GM19328 (cell line): ENCODE data around the gene GRM1.
"Not testable (repeated sequence)": the region's sequence is repeated elsewhere in the genome, so short reads cannot be mapped to it uniquely, and the experiment has no call there.

Experiments used
- ATAC-seq: cut with Tn5 transposase; IDR thresholded peaks from one replicate; pipeline ENCODE4 v1.9.1; 2021; ENCODE audit warnings: mild to moderate bottlenecking, moderate library complexity; ENCODE audit not compliant: unreplicated experiment

The GRM1 gene

DNA sequence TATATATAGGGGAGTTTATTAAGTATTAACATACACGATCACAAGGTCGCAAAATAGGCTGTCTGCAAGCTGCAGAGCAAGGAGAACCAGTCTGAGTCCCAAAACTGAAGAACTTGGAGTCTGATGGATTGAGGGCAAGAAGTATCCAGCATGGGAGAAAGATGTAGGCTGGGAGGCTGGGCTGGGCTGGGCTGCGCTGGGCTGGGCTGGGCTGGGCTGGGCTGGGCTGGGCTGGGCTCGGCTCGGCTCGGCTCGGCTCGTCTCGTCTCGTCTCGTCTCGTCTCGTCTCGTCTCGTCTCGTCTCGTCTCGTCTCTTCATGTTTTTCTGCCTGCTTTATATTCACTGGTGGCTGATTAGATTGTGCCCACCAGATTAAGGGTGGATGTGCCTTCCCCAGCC, 238.6 kb downstream of the GRM1 start:
- no peak for ATAC-seq

GRCh38 chr6:146267946-146268345, 239.1 kb downstream of the GRM1 start:
- no peak for ATAC-seq

- ATAC-seq = no peak
These were observed 240.6 kb downstream of the GRM1 start for GRCh38 chr6:146269482-146269881.

GRCh38 chr6:146271163-146271562, 242.3 kb downstream of the GRM1 start:
- not testable (repeated sequence) for ATAC-seq

DNA sequence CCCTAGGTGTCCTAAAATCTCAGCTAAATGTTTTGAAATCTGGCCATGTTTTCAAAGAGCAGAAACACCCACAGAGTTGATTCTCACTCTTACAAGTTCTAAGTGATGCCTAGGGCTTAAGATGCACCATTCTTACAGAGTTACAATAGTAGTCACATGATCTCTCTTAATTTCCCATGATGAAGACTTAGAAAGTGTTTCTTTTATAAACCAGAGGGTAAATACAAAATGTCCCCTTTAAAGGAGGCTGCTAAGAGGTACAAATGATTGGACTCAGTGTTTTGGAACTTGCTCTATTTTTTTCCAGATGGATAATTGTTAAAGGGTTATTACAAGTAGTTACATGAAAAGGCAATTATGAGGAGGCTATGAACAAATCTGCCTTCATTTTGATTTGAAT, 244.6 kb downstream of the GRM1 start:
- ATAC-seq = no peak

GRCh38 chr6:146277142-146277541, 248.3 kb downstream of the GRM1 start:
- ATAC-seq = no peak

- no peak for ATAC-seq
These were observed 252.9 kb downstream of the GRM1 start for GRCh38 chr6:146281651-146282362.

DNA sequence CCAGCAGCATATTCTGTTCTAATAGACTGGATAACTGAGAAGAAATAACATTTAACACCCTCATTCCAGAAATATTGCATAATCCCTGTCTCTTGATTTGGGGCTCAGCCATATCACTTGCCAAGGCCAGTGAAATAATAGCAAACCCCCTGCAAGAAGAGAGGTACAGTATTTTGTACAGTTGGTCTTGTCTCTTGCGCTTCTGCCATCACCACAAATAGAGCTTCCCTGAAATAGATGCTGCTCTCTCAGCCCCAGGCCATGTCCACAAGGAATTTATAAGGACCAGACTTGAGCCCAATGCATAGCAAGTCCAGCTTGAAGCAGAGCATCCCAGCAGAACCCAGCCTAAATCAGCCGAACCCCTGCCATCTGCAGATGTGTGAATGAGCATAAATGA, 254.0 kb downstream of the GRM1 start:
- ATAC-seq = no peak

DNA sequence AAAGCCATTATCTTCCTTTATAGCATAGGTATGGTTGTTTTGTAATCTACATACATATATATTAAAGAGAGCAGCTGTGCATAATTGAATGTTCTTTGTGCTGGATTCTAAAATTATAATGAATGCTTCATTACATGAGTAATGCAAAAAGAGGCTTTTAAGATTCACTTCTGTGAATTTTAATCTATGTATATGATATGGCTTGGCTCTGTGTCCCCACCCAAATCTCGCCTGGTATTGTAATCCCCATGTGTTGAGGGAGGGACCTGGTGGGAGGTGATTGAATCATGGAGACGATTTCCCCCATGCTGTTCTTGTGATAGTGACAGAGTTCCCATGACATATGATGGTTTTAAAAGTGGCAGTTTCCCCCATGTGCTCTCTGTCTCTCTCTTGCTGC, 255.4 kb downstream of the GRM1 start:
- ATAC-seq = no peak

DNA sequence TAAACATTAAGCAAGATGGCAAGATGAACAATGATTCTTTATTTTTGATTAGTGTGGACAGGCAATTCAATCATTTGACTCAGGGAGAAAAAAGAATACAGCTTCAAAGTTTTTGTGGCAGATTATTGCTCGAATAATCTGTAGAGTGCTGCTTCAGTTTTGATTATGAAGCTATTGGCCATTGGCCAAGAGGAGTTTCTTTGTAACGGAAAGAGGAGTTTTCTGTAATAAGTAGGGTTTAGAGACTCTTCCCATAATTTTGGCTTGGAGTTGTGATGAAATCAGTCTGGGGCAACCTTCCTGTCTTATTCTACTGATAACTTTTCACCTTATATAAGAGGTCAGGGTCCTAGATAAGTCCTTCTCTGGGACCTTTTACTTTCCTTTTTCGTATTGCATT, 258.1 kb downstream of the GRM1 start:
- ATAC-seq = no peak

DNA sequence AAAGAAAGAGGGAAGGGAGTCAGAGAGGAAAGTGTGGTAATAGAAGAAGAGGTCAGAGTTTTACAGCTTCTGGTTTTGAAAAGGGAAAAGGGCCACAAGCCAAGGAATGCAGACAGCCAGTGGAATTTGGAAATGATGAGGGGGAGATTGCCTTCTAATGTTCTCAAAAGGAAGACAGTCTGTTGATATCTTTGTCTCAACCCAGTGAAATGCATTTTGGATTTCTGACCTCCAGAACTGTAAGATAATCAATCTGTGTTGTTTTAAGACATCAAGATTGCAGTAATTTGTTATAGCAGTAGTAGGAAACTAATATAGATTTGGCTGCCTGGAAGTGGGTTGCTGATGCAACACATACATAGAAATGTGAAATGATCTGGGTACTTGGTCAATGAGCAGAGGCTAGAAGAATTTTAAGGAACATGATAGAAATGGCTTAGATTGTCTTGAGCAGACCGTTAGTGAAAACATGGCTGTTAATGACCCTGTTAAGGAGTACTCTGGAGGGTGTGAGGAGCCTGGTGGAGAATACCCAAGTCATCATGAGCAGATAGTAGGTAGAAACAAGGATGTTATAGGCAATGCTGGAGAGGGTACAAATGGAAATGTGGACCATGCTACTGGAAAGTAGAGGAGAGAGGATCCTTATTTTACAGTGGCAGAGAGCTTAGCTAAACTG, 259.0 kb downstream of the GRM1 start:
- no peak for ATAC-seq

GRCh38 chr6:146289816-146290588, 261.1 kb downstream of the GRM1 start:
- no peak for ATAC-seq

DNA sequence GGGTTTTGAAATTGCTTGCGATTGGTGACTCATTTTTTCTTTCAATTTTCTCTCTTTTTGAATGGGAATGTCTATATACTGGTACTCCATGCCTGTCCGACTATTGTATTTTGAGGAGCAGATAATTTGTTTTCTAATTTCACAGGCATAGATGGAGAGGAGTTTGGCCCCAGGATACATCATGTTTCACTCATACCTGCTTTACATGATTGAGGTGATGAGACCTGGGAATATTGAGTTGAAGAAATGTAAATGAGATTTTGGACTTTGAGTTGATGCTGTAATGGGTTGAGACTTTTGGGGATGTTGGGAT, 261.7 kb downstream of the GRM1 start:
- no peak for ATAC-seq

DNA sequence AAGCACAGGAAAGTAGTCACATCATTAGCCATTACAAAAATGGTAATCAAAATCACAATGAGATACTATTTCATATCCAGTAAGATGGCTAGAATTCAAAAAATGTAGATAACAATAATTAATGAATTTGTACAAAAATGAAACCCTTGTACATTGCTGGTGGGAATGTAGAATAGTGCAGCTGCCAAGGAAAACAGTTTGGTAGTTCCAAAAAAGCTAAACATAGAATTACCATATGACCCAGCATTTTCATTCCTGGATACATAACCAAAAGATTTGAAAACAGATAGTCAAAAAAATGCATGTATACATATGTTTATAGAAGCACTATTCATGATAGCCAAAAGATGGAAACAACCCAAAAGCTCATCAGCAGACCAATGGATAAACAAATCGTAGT, 263.6 kb downstream of the GRM1 start:
- no peak for ATAC-seq

DNA sequence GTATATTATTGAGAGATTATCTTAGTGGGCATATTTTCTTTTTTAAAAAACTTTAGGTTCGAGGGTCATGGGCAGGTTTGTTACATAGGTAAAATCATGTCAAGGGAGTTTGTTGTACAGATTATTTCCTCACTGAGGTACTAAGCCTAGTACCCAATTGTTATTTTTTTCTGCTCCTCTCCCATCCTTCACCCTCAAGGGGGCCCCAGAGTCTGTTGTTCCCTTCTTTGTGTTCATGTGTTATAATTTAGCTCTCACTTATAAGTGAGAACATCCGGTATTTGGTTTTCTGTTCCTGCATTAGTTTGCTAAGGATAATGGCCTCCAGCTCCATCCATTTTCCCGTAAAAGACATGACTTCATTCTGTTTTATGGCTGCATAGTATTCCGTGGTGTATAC, 266.8 kb downstream of the GRM1 start:
- no peak for ATAC-seq

DNA sequence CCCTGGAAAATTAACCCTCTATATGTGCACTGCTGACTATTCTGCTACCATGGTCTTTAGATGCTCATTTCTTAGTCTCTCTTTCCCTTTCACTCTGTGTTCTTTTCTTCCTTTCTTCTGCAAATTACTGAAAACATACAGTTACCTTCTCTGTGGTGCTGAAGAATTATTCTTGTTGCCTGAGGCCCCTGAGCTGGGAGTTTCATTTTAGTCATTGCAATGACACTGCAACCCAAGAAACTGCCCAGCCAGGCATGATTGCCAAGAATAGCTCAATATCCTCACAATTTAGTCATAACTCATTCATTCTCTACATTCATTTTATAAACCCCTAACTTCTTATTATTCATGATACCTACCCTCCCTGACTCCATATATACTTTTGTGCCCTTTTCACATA, 269.0 kb downstream of the GRM1 start:
- ATAC-seq = no peak

- ATAC-seq = no peak
These were observed 271.7 kb downstream of the GRM1 start for GRCh38 chr6:146300521-146300920.

DNA sequence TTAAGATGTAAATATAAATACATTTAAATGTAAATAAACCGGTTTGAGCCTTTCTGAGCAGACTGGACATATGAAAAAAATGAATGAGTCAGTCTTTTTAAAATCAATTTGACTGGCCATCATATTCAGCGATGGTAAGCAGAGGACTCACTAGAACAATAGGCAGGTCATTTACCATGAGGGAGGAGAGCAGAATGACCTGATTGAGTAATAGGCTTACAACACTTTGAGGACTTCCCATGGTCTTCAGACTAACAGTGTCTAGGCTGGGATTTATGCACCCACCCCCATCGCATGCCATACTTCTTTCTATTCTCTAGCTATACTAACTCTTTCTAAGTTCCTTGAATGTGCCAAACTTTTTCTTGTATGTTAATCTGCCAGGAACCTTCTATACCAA, 272.9 kb downstream of the GRM1 start:
- ATAC-seq = no peak

DNA sequence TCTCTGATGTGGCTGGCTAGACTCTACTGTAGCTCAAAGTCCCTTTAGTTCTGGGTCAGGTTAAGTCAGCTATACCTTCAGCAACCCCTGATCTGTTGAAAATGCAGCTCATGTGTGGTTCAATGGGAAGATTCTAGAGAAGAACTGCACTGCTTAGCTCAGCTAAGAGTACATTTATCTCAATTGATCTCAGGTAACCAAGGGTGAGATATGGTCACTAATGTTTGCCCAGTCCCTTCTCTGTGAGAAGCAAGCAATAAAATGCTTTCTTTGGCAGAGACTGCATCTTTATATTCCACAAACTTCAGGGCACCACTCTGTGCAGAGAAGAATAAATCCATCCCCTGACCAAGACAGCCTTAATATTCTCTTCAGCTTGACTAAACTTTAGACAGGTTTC, 274.1 kb downstream of the GRM1 start:
- no peak for ATAC-seq

- ATAC-seq = no peak
These were observed 275.3 kb downstream of the GRM1 start for GRCh38 chr6:146304181-146304580.

DNA sequence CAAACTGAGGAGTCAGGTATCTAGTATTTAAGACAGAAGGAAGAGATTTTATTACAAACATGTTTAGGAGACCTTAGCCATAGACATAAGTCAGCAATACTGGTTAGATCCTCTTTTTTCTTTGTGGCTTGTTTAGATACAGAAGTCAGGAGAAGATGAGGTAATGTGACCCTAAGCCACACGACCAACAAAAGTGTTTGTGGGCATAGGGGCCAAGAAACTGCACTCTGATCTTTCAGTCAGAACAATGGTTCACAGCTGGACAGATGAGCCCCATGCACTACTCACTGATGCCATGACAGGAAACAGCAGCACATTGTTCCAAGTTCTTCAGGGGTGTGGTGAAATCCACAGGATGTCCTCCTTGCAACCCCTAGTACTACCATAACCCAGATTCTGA, 276.2 kb downstream of the GRM1 start:
- no peak for ATAC-seq

DNA sequence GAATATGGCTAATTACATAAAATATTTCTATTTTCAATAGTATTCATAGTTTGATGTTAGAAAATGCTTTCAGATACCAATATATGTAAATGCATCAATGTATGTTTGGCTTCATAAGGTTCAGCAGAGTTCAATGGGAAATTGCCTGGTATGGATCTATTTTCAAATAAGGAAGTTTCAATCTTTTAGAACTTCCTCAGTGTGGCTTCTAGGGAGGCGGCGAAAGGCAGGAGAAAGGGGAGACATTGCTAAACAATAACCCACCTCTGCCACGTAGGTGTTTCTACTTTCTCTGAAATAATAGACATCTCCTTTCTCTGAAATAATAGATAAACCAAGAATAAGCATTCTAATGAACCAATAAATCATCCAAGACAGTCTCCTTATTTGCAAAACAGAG, 277.1 kb downstream of the GRM1 start:
- no peak for ATAC-seq
